Stimulated activated CD4-positive, alpha-beta T cell treated with anti-CD3 and anti-CD28 coated beads, Interleukin-1b, Interleukin-23, amount 100 ng/mL, for 24 hours (primary cell): ENCODE data around the gene NT5C2.

Experiments used
- DNase-seq, 4 experiments: peaks; one replicate each; pipeline ENCODE4 v3.0.0-alpha.2; 2020; ENCODE audit warnings: low read depth in 4 of 4, low spot score in 1 of 4

NT5C2 gene

GRCh38 chr10:103064956-103065355 is 128.1 kb downstream of the NT5C2 start:
- no peak for DNase-seq

GRCh38 chr10:103062854-103063590 is 130.1 kb downstream of the NT5C2 start:
- no peak for DNase-seq

- no peak for DNase-seq
These were observed 132.5 kb downstream of the NT5C2 start for GRCh38 chr10:103060575-103060974.

- DNase-seq, result no peak
These were observed 135.0 kb downstream of the NT5C2 start for GRCh38 chr10:103058034-103058433.

GRCh38 chr10:103055105-103055504 is 138.0 kb downstream of the NT5C2 start:
- DNase-seq, result no peak

- no peak for DNase-seq
These were observed 138.5 kb downstream of the NT5C2 start for GRCh38 chr10:103054621-103055020.

- DNase-seq, result peak in 2 of 4 experiments; percentile 12
These were observed 139.2 kb downstream of the NT5C2 start for GRCh38 chr10:103053659-103054581.

GRCh38 chr10:103049237-103049636 is 143.8 kb downstream of the NT5C2 start:
- DNase-seq, result no peak

GRCh38 chr10:103047381-103047780 is 145.7 kb downstream of the NT5C2 start:
- no peak for DNase-seq

GRCh38 chr10:103045961-103046360 is 147.1 kb downstream of the NT5C2 start:
- no peak for DNase-seq

- no peak for DNase-seq
These were observed 148.1 kb downstream of the NT5C2 start for GRCh38 chr10:103044942-103045489.

- no peak for DNase-seq
These were observed 150.2 kb downstream of the NT5C2 start for GRCh38 chr10:103042908-103043307.

GRCh38 chr10:103042129-103042528 is 150.9 kb downstream of the NT5C2 start:
- no peak for DNase-seq

GRCh38 chr10:103041391-103041790 is 151.7 kb downstream of the NT5C2 start:
- DNase-seq, result no peak

- DNase-seq, result no peak
These were observed 152.7 kb downstream of the NT5C2 start for GRCh38 chr10:103040418-103040817.

- no peak for DNase-seq
These were observed 154.5 kb downstream of the NT5C2 start for GRCh38 chr10:103038570-103038969.
